HEK293T (cell line): Measurements from ENCODE around the gene TPI1.

ENCODE experiments used
- CTBP1 ChIP-seq: fragments of 450-650 bp; IDR thresholded peaks from 2 replicates; pipeline ENCODE4 v1.6.1; 2016; ENCODE audit warnings: borderline replicate concordance
- ELF4 ChIP-seq: fragments of 450-650 bp; IDR thresholded peaks from 2 replicates; pipeline ENCODE4 v1.6.1; 2017; ENCODE audit warnings: antibody characterized with exemption
- FOXA1 ChIP-seq: fragments of 450-650 bp; IDR thresholded peaks from 2 replicates; pipeline ENCODE4 v1.6.1; 2016; ENCODE audit warnings: mild to moderate bottlenecking
- FOXK2 ChIP-seq: fragments of 450-650 bp; IDR thresholded peaks from 2 replicates; pipeline ENCODE4 v1.6.1; 2016; ENCODE audit warnings: mild to moderate bottlenecking
- FOXM1 ChIP-seq: fragments of 450-650 bp; IDR thresholded peaks from 2 replicates; pipeline ENCODE4 v1.6.1; 2017; ENCODE audit warnings: mild to moderate bottlenecking, borderline replicate concordance
- HDGF ChIP-seq: fragments of 450-650 bp; IDR thresholded peaks from 2 replicates; pipeline ENCODE4 v1.6.1; 2017; ENCODE audit warnings: antibody characterized with exemption, borderline replicate concordance
- NFRKB ChIP-seq: fragments of 450-650 bp; IDR thresholded peaks from 2 replicates; pipeline ENCODE4 v1.6.1; 2016; ENCODE audit warnings: mild to moderate bottlenecking, moderate library complexity
- PKNOX1 ChIP-seq: fragments of 450-650 bp; IDR thresholded peaks from 2 replicates; pipeline ENCODE4 v1.6.1; 2016
- SP1 ChIP-seq: fragments of 450-650 bp; IDR thresholded peaks from 2 replicates; pipeline ENCODE4 v1.6.1; 2017
- SUZ12 ChIP-seq: fragments of 450-650 bp; IDR thresholded peaks from 2 replicates; pipeline ENCODE4 v1.6.1; 2016; ENCODE audit warnings: mild to moderate bottlenecking
- TARDBP ChIP-seq: fragments of 450-650 bp; IDR thresholded peaks from 2 replicates; pipeline ENCODE4 v1.6.1; 2016
- ZNF384 ChIP-seq: fragments of 450-650 bp; IDR thresholded peaks from 2 replicates; pipeline ENCODE4 v1.6.1; 2016

GRCh38 chr12:6849976-6850560 is 17.3 kb upstream of the TPI1 start:
- no peak for TF ChIP-seq PKNOX1
- no peak for TF ChIP-seq HDGF
- no peak for TF ChIP-seq ELF4
- no peak for TF ChIP-seq FOXA1
- TF ChIP-seq TARDBP, result no peak
- TF ChIP-seq FOXK2, result no peak
- TF ChIP-seq CTBP1, result no peak
- no peak for TF ChIP-seq NFRKB
- no peak for TF ChIP-seq SUZ12
- TF ChIP-seq FOXM1, result no peak
- TF ChIP-seq SP1, result no peak
- TF ChIP-seq ZNF384, result no peak
